ENCODE measurements around the gene GCSAM. TPM values are rescaled to one million over a fixed set of nuclear protein-coding genes. Genes with fewer than 3 reads are reported as not detected.

Gene GCSAM
- total and polyA plus RNA-seq, 2 donors (not counting 3 experiments of a cell fraction or from before 2014, with no cell fraction given) = not detected

- FAIRE-seq = no peak
- no peaks in the 10 kb centered on the region for H3K79me2 ChIP-seq (ENCODE audit: control insufficient read depth, insufficient read depth, low read length)
- no peak for DNase-seq (ENCODE audit: low read depth, low spot score)
- TF ChIP-seq POLR2A (IDR thresholded peaks at IDR 0.05; ENCODE audit: low read depth, low read length) (no peak), FOS (IDR thresholded peaks at IDR 0.05; ENCODE audit: borderline replicate concordance, insufficient read depth, low read length) (no peak), CTCF (IDR thresholded peaks at IDR 0.05; ENCODE audit: extremely low read depth in 1 of 2, insufficient read depth in 1 of 2, low read depth in 1 of 2, low read length in 2 of 2) (no peak), MYC (IDR thresholded peaks at IDR 0.05; ENCODE audit: low read depth, low read length) (no peak), JUN (IDR thresholded peaks at IDR 0.05; ENCODE audit: borderline replicate concordance, insufficient read depth, insufficient read length, low read depth) (no peak), GATA2 (IDR thresholded peaks at IDR 0.05; ENCODE audit: insufficient read depth, insufficient read length, low read depth, low read length) (no peak), EZH2 (IDR thresholded peaks at IDR 0.05; ENCODE audit: borderline replicate concordance, low read depth, low read length, severe bottlenecking) (no peak), POLR2AphosphoS5 (IDR thresholded peaks at IDR 0.05; ENCODE audit: insufficient read depth, low read depth, low read length) (no peak), MAX (IDR thresholded peaks at IDR 0.05; ENCODE audit: insufficient read depth, insufficient read length) (no peak)
- intact Hi-C loops (cut with micrococcal nuclease) (no loop called here), dilution Hi-C loops (cut with MboI; ENCODE audit: extremely low pct_ligation_motif_present, low sequenced_read_pairs) (no loop called here)
- no TSS peak for BruUV-seq (replicated peaks)
- ChIA-PET CTCF (interaction anchor here (0.9 kb wide), 1 partner anchor 21 kb away, joined by 5 read pairs; no protein-coding TSS in a partner anchor), POLR2A (no interaction called here)
- H3K27ac ChIP-seq (ENCODE audit: insufficient read depth, low read depth, low read length) = no peak overlapping the region
- no peak overlapping the region for H3K4me3 ChIP-seq (replicated peaks in 1 of 3; ENCODE audit: insufficient read depth in 1 of 3, low read depth in 1 of 3, low read length in 3 of 3)
- no peaks in the 10 kb centered on the region for H3K9me1 ChIP-seq (replicated peaks; ENCODE audit: control insufficient read depth, extremely low read depth, insufficient read depth, low read length)
- H3K4me2 ChIP-seq (ENCODE audit: insufficient read depth, low read length) = no peak overlapping the region
- H2AFZ ChIP-seq (ENCODE audit: low read depth, low read length) = no peak overlapping the region
- H3K9ac ChIP-seq (replicated peaks; ENCODE audit: extremely low read depth, insufficient read depth, low read length) = no peak overlapping the region
- H3K4me1 ChIP-seq (ENCODE audit: control insufficient read depth, extremely low read depth, insufficient read depth, low read length) = no peaks in the 10 kb centered on the region
- no peaks in the 10 kb centered on the region for H3K36me3 ChIP-seq (ENCODE audit: control insufficient read depth in 2 of 2, extremely low read depth in 1 of 2, insufficient read depth in 2 of 2, low read length in 2 of 2)
- no peaks in the 10 kb centered on the region for H3K27me3 ChIP-seq (ENCODE audit: control insufficient read depth in 2 of 2, insufficient read depth in 2 of 2, low read length in 2 of 2)
- H4K20me1 ChIP-seq (replicated peaks; ENCODE audit: control insufficient read depth, extremely low read depth, insufficient read depth, low read length) = no peaks in the 10 kb centered on the region
- no peaks in the 10 kb centered on the region for H3K9me3 ChIP-seq (replicated peaks; ENCODE audit: control insufficient read depth, insufficient read depth, low read length)
These were observed 494 bp downstream of the GCSAM start for GRCh38 chr3:112132554-112132953.

Data from endothelial cell of umbilical vein (primary cell).